Colonic mucosa (tissue), 4 donors: ENCODE results near the gene PNLIPRP2. TPM values are rescaled to one million over a fixed set of nuclear protein-coding genes. Genes with fewer than 3 reads are reported as not detected.

Source experiments
- DNase-seq: peaks from one replicate; pipeline ENCODE4 v3.0.0-alpha.2; 2020
- H3K27ac ChIP-seq: fragments of 200-600 bp; one replicate; pipeline ENCODE4 v1.8.0; 2021
- H3K27me3 ChIP-seq: fragments of 200-600 bp; one replicate; pipeline ENCODE4 v1.8.0; 2021
- H3K36me3 ChIP-seq: fragments of 200-600 bp; one replicate; pipeline ENCODE4 v1.8.0; 2021
- H3K4me1 ChIP-seq: fragments of 200-600 bp; one replicate; pipeline ENCODE4 v1.8.0; 2021; ENCODE audit warnings: mild to moderate bottlenecking
- H3K4me3 ChIP-seq: fragments of 200-600 bp; one replicate; pipeline ENCODE4 v1.8.0; 2021
- H3K9ac ChIP-seq, 2 donors: one replicate each; pipeline ENCODE4 v1.7.0; 2013; ENCODE audit warnings: control low read depth in 2 of 2, low read depth in 2 of 2, low read length in 2 of 2
- H3K9me3 ChIP-seq: fragments of 200-600 bp; one replicate; pipeline ENCODE4 v1.8.0; 2021
- CTCF ChIP-seq: fragments of 200-600 bp; IDR thresholded peaks from one replicate; pipeline ENCODE4 v1.8.0; 2022; ENCODE audit warnings: antibody characterized with exemption, mild to moderate bottlenecking
- intact Hi-C: fragments of 100-400 bp; cut with DNase I; formaldehyde crosslinking; loops from one replicate; pipeline ENCODE4 v1.14.1; 2022
- total RNA-seq, 2 donors: library from RNA; stranded (reverse); fragmentation: NEBNext Ultra II Directional in 1 of 2; extraction: Animal tissue kit (Norgen Biotek cat#: 25700) in 1 of 2; gene quantifications; one replicate each; pipeline ENCODE4 v1.2.1, GENCODE V29; 2021
- donor health status: healthy.
- donor health status: DM: no; HTN: no; CAD: no.
- donor health status: DM: no; HTN: no; CAD: no.

PNLIPRP2 gene
- total RNA-seq, 2 donors from 2014 or later = 5.0 to 9.1 TPM

GRCh38 chr10:116656044-116656443, 35.3 kb downstream of the PNLIPRP2 start:
- H3K27ac ChIP-seq = no peak overlapping the region
- H3K9me3 ChIP-seq = no peaks in the 10 kb centered on the region
- H3K4me3 ChIP-seq = no peak overlapping the region
- H3K9ac ChIP-seq = no peak overlapping the region
- H3K27me3 ChIP-seq = no peaks in the 10 kb centered on the region
- TF ChIP-seq CTCF = no peak
- H3K4me1 ChIP-seq = no peaks in the 10 kb centered on the region
- DNase-seq = no peak
- H3K36me3 ChIP-seq = no peaks in the 10 kb centered on the region
- intact Hi-C loops = no loop called here

GRCh38 chr10:116657863-116658551, 37.3 kb downstream of the PNLIPRP2 start:
- intact Hi-C loops = no loop called here
- no peak for DNase-seq
- Histone ChIP-seq H3K9ac (no peak overlapping the region), H3K9me3 (no peaks in the 10 kb centered on the region), H3K36me3 (no peaks in the 10 kb centered on the region), H3K27ac (no peak overlapping the region), H3K27me3 (no peaks in the 10 kb centered on the region), H3K4me3 (no peak overlapping the region), H3K4me1 (no peaks in the 10 kb centered on the region)
- TF ChIP-seq CTCF = no peak

- no peaks in the 10 kb centered on the region for H3K27me3 ChIP-seq
- no peak for DNase-seq
- no peak overlapping the region for H3K4me3 ChIP-seq
- H3K9me3 ChIP-seq = no peaks in the 10 kb centered on the region
- no peaks in the 10 kb centered on the region for H3K4me1 ChIP-seq
- TF ChIP-seq CTCF = no peak
- H3K9ac ChIP-seq = no peak overlapping the region
- no peak overlapping the region for H3K27ac ChIP-seq
- intact Hi-C loops = no loop called here
- H3K36me3 ChIP-seq = no peaks in the 10 kb centered on the region
Measured at GRCh38 chr10:116659049-116659670, 38.4 kb downstream of the PNLIPRP2 start.

- no peak for TF ChIP-seq CTCF
- no peak for DNase-seq
- intact Hi-C loops = no loop called here
Measured at GRCh38 chr10:116660860-116661259, 40.1 kb downstream of the PNLIPRP2 start.

GRCh38 chr10:116663342-116663741, 42.6 kb downstream of the PNLIPRP2 start:
- Histone ChIP-seq H3K4me1 (no peaks in the 10 kb centered on the region), H3K9me3 (no peaks in the 10 kb centered on the region), H3K27ac (no peak overlapping the region), H3K4me3 (no peak overlapping the region), H3K36me3 (no peaks in the 10 kb centered on the region), H3K27me3 (no peaks in the 10 kb centered on the region), H3K9ac (no peak overlapping the region)
- DNase-seq = no peak
- no peak for TF ChIP-seq CTCF
- intact Hi-C loops = no loop called here

More at GRCh38 chr10:116660860-116661259, 40.1 kb downstream of the PNLIPRP2 start:
- Histone ChIP-seq H3K9ac (no peak overlapping the region), H3K27ac (no peak overlapping the region), H3K27me3 (no peaks in the 10 kb centered on the region), H3K4me1 (no peaks in the 10 kb centered on the region), H3K36me3 (no peaks in the 10 kb centered on the region), H3K4me3 (no peak overlapping the region), H3K9me3 (no peaks in the 10 kb centered on the region)
